Hepatocyte (in vitro differentiated cells): ENCODE measurements around the gene NFIL3.
"Not testable (repeated sequence)": the region's sequence is repeated elsewhere in the genome, so short reads cannot be mapped to it uniquely, and the experiment has no call there.

Source experiments
- CTCF ChIP-seq: fragments of 200-600 bp; sonication (generic); IDR thresholded peaks from 2 replicates; pipeline ENCODE4 v1.5.1; 2016; ENCODE audit warnings: antibody characterized with exemption, mild to moderate bottlenecking; ENCODE audit not compliant: poor library complexity
- EZH2 ChIP-seq: fragments of 200-600 bp; sonication (generic); IDR thresholded peaks from 2 replicates; pipeline ENCODE4 v1.6.1; 2016; ENCODE audit warnings: antibody characterized with exemption, mild to moderate bottlenecking, borderline replicate concordance
- EZH2phosphoT487 ChIP-seq: fragments of 200-600 bp; sonication (generic); IDR thresholded peaks from one replicate; pipeline ENCODE4 v1.6.1; 2018; ENCODE audit warnings: antibody characterized with exemption, mild to moderate bottlenecking, low read depth, moderate library complexity; ENCODE audit not compliant: unreplicated experiment, severe bottlenecking

- not testable (repeated sequence) for TF ChIP-seq CTCF, EZH2phosphoT487, EZH2
These were observed 45.6 kb downstream of the NFIL3 start for GRCh38 chr9:91378054-91378453.
